ENCODE data around the gene ATAD3B.
"Not testable (repeated sequence)": the region's sequence is repeated elsewhere in the genome, so short reads cannot be mapped to it uniquely, and the experiment has no call there.

Gene ATAD3B

DNA sequence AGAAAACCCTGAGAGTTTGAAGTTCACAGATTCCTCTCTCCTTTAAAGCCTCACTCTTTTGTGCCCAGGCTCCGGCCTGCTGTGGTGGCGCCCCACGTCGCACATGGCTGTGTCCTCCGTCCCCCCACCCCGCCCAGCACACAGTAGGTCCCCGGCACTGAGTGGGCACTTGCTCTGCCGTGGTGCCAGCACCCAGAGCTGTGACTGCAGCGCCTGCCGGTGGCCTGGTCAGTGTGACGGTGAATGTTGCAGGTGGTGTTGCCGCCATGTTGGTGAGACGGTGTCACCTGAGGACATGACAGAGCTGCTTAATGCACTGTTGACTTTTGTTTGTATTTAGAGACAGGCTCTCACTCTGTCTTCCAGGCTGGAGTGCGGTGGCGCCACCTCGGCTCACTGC, 18.7 kb upstream of the ATAD3B start:
- DNase-seq = no peak

DNA sequence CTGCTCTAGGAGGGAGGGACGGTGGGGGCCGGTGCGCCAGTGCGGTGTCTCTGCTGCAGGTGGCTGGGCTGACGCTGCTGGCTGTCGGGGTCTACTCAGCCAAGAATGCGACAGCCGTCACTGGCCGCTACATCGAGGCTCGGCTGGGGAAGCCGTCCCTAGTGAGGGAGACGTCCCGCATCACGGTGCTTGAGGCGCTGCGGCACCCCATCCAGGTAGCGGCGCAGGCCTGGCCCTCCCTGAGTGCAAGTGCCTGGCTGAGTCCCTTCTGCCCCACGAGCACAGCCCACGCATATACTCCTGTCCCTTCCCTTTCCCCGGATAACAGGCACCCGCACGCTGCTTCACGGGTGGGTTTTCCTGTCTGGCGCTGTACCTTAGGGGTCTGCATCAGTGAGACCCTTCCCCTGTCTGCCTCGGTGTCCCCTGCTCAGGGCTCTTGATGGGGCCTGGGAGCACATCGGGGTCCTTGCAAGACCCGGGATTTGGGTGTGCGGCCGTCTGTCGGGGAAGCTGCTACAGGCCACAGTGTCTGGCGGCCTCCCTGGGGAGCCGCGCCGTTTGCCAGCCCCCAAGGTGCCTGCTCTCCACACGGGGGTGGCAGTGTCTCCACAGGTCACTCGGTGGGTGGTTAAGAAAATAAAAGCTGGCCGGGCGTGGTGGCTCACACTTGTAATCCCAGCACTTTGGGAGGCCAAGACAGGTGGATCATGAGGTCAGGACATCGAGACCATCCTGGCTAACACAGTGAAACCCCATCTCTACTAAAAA, 17.1 kb upstream of the ATAD3B start:
- DNase-seq = not testable (repeated sequence)

DNA sequence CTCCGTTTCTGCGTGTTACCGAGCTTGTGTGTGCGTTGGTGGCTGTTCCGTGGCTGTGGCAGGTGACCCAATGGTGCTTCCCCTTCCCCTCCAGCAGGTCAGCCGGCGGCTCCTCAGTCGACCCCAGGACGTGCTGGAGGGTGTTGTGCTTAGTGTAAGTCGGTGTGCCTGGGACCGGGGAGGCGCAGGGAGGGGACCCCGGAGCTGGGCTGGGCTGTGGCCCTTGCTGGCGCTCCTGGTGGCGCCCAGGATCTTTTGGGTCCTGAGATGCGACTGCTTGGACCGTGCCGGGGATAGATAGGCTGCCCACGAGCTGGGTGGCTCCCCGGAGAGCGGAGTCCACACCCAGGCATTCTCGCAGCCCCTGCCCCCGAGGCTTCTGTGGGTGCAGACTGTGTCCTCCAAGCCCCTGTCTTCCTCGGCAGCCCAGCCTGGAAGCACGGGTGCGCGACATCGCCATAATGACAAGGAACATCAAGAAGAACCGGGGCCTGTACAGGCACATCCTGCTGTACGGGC, 16.1 kb upstream of the ATAD3B start:
- no peak for DNase-seq

DNA sequence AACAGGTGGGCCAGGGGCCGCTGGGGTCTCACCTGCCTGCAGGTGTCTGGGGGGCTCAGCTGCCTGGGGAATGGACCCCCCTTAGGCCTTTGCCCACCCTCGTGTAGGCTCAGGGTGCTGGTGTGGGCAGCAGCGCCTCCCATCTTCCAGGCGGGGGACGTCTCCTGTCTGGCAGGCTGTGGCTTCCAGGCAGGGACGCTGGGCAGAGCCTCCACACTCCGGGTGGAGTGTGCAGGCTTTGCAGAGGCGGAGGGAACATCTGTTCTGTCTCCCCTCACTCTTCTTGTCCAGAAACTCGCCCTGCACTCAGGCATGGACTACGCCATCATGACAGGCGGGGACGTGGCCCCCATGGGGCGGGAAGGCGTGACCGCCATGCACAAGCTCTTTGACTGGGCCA, 15.6 kb upstream of the ATAD3B start:
- not testable (repeated sequence) for DNase-seq

DNA sequence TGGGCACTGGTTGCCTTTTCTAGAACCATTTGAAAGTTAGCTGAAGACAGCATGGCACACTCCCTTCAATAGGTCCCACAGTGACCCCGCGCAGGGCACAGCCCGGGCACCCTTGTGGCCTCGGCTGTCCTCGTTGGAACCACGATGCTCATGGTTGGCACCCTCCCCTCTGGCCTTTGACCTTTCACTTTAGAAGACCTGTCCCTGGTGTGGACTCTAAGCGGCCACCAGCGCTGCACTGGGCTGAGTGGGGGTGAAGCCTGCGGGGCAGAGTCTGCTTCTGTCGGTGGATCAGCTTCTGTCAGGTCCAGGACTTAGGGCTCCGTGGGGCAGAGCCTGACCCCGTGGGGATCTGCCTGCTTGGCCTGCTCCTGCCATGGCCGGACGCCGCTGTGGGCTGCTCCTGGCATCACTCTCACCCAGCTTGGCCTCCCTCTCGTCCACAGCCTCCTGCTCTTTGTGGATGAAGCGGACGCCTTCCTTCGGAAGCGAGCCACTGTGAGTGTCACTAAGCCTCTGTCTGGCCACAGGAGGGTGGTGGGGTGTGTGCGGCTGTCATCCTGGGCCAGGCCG, 14.8 kb upstream of the ATAD3B start:
- not testable (repeated sequence) for DNase-seq

DNA sequence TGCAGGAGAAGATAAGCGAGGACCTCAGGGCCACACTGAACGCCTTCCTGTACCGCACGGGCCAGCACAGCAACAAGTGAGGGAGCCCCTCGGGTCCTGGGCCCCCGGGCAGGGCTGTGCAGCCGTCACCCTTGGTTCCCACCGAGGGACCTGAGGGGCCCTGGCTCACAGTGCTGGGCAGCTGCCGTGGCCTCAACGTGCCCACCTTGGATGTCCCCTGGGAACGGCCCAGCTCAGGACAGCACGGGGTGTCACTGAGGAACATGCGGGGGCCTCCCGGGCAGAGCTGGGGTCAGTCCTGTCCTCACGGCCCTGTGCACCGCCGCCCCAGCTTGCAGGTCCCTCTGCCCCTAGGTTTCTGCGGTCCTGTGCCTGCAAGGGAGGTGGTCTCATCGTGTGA, 12.4 kb upstream of the ATAD3B start:
- DNase-seq = not testable (repeated sequence)

DNA sequence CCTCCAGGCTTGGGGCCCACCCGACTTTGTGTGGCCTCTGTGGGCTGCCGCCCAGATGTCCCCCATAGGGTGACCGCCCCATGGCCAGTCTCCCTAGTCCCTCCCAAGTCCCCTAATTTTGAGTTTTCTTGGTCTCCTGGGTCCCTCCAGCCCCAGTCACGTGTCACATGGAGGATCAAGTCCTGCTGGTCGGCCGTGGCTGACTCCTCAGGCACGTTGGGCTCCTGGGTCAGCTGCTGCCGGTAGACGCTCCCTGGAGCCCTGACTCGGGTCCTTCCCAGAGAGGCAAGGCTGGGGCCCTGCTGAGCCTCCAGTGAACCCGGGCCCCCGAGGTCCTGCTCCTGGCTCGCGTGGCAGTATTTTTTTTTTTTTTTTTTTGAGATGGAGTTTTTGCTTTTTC, 11.9 kb upstream of the ATAD3B start:
- not testable (repeated sequence) for DNase-seq

DNA sequence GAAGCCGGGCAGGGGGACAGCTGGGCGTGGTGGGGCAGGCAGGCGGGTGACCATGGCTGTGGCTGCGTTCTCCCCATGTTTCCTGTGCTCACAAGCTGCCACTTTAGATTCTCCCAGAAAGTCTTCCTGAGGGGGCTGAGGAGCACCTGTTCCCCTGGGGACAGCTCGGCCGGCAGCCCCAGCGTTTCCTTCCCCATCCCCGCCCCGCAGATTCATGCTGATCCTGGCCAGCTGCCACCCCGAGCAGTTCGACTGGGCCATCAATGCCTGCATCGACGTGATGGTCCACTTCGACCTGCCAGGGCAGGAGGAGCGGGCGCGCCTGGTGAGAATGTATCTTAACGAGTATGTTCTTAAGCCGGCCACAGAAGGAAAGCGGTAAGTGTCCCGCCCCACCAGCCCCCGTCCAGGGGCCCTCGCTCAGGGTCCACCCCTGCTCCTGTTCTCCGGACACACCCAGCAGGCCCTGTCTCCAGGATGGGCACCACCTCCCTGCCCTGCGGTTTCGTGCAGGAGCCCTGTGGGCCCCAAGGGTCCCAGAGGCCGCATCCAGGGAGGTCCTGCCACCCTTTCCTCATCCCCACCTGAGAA, 10.9 kb upstream of the ATAD3B start:
- DNase-seq = no peak

DNA sequence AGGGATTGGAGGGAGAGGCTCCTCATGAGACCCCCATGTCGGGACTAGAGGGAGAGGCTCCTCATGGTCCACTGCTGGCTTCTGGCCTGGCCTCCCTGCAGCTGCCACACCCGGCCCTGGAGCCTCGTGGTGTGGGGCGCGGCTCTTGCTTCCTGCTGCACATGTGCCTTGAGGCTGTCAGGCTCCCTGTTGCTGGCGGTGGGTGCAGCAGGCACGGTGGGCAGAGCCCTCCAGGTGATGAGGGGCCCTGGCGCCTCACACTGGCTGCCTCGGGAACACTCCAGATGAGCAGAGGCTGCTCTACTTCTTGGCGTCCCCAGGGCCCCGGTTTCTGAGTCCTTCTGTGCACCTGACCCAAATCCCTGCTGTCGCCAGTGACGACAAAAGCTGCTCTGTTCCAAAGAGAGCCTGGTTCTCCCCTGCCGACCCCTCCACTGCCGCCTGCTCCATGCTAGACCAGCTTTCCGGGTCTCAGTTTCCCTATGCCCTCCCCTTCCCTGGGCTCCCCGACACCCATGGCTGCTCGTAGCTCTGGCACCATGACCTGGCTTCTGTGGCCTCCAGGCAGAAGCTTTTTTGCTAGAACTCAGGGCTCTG, 9.7 kb upstream of the ATAD3B start:
- no peak for DNase-seq

DNA sequence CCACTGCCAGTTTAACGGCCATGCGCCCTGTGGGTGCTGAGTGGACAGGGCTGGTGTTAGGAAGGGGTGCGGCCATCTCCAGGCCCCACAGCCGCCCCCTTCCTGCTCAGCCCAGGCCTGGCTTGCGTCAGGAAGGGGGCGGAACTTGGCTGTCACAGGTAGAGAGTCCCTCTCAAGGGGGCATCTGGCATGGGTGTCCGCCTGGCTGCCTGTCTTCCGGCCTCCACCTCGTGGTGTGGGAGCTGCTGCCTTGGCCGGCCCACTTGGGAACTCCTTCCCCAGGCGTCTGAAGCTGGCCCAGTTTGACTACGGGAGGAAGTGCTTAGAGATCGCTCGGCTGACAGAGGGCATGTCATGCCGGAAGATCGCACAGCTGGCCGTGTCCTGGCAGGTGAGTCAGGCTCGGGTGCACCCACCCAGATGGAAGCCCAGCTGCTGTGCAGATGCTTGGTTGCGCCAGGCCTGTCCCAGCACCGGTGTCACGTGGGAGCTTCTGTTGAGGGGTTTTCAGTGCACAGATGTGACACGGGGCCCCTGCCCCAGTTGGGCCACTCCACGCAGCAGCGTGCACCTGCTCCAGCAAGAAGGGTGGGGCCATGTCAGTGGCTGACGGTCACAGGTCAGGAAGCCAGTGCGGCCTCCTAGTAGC, 9.1 kb upstream of the ATAD3B start:
- no peak for DNase-seq

DNA sequence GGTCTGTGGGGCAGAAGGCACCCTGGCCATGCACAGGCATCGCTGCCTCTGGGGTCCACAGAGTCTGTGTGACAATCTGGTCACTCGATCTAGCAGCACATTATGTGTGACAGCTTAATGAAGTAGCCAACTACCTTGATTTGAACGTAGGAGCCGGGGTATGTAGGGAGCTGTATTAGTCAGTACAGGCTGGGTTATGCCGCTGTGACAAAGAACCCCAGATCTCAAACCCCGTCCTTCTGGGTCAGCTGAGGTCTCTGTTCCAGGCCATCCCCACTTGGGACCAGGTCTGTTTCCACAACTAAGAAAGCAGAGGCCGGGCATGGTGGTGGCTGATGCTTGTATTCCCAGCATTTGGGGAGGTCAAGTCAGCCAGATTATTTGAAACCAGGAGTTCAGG, 8.3 kb upstream of the ATAD3B start:
- DNase-seq = no peak

DNA sequence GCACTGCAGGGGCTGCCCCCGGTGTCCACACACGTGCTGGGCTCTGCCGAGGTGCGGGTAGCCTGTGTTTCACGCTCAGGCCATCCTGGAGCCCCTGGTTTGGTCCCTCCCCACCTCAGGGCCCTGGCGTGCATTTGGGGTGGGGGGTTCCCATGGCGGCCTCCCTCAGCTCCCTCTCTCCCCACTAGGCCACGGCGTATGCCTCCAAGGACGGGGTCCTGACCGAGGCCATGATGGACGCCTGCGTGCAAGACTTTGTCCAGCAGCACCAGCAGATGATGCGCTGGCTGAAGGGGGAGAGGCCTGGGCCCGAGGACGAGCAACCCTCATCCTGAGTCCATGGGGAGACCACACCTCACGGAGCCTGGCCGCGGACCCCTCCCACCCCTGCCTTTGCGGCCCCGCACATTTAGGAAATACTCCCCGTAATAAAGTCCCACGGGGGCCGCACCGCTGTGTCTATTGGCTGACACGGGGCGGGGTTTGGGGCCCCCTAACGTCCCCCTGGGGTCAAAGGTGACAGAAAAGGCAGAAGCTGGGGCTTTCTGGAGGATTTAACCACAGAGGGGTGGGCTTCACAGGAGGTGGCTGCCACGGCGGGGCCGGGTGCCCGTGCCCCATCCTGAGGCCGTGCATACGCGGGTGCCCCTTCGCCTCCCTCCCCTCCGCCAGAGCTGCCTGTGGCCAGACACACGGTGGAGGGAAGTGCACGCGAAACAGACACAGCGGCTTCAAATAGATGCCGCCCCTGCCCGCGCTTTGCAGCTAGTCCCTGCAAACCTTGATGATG, 3.2 kb upstream of the ATAD3B start:
- DNase-seq = not testable (repeated sequence)

DNA sequence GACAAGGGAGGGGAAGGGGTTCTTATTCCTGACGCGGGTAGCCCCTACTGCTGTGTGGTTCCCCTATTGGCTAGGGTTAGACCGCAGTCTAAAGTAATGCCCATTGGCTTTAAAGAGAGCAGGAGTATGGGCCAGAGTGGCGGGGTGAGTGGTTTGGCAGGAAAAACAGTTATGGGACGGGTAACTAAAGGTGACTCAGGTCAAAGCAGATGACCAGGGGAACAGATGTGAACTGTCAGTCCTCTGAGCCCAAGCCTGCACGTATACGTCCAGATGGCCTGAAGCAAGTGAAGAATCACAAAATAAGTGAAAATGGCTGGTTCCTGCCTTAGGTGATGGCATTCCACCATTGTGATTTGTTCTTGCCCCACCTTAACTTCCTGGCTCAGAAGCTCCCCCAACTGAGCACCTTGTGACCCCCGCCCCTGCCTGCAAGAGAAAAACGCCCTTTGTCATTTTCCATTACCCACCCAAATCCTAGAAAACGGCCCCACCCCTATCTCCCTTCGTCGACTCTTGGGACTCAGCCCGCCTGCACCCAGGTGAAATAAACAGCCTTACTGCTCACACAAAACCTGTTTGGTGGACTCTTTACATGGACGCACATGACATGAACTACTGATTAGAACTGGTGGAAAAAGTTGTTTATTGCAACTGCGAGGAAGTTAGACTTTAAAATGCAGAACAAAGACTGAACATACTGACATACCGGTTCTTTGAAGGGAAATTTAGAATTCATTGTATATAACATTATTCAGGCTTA, 758 bp upstream of the ATAD3B start:
- DNase-seq = peak; percentile 35 to 39

DNA sequence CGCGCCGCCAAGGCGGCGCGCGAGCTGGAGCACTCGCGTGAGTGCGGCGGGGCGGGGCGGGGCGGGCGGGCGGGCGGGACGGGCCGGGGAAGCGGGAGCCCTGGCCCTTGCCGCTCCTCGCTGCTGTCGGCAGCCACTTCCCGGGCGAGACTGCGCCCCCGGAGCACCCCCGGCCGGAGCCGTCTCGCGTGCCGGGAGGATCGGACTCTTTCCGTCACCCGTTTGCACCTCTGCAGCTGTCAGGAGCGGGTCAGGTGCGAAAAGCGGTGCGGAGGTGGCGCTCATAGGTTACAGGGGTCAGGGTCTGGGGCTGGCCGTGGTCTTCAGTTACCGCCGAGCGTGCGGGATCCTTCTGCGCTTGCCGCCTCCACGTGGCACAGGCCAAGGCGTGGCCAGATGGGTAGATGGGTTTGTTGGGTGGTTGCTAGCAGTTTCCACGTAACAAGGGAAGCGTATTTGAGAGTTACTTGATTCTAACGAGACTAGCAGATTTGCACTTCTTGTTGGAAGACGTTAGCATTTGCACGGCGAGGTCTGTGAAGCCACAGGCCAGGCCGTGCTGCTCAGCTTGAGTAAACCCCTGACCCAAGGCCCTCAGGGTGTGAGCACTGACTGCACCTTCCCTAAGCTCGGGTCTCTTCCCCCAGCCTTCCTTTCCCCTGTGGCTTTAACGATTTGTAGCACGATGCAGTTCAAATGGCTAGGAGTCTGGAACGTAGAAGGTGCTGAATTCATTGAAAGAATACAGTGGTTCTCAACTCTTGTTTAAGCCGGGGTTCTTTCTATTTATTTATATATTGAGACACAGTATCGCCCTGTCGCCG, 700 bp downstream of the ATAD3B start:
- DNase-seq = peak; percentile 46 to 54

DNA sequence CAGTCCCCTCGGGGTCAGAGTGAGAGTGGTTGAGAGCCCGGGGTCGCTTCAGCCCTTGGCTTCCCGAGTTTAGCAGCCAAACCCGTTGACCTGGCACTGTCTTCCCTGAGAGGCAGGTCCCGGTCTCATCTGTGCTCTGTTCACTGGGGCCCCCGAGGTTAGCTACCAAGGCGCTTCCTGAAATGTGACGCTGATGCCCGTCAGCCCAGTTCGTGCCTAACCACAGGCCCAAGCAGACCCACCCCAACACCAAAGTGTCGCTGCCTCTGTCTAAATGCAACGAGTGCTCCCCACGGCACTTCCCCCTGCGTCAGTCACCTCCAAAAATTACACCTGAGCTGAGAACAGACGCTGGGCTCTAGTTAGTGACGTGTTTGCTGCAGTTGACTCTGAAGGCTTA, 4.4 kb downstream of the ATAD3B start:
- not testable (repeated sequence) for DNase-seq

DNA sequence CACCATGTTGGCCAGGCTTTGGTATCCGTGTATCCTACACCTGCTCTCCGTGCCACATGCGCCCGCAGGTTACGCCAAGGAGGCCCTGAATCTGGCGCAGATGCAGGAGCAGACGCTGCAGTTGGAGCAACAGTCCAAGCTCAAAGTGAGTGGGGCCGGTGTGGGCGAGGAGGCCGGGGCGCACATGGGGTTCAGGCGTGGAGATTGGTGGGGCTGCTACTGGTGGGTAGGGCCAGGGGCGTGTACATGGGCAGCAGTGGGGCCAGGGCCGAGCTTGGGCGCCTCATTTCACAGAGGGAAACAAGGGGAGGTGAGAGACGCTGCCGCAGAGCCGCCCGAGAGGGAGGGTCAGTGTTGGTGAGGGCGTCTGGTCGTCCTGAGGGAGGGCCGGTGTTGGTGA, 5.6 kb downstream of the ATAD3B start:
- no peak for DNase-seq

DNA sequence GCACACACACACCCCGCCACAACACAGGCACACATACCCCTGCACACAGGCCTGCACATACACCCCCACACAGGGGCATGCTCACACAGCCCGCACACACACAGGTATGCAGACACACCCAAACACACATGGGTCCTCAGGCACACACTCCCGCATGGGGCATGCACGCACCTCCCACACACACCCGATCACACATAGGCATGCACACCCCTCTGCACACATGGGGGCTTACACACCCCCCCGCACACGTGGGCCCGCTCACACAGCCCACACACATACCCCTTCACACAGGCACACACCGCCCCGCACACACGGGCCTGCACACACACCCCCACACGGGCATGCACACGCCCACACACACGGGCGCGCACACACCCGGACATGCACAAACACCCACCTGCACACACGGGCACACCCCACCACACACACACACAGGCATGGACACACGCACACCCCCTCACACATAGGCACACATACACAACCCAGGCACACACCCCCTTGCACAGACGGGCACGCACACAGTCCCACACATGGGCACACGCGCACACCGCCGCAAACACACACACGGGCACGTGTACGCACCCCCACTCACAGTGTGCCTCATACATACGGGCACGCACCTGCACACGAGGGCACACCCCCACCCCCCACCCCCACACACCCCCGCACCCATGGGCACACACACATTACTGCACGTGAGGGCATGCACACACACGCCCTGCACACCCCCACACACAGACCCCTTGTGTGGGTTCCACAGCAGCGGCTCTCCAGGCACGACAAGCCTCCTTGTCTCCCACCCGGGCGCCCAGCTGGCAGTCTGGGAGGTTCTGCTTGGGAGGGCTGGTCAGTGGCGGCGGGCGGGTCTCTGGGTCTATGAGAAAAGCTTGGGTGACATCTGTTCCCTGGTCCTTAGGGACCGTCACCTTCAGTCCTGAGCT, 8.3 kb downstream of the ATAD3B start:
- DNase-seq = no peak

DNA sequence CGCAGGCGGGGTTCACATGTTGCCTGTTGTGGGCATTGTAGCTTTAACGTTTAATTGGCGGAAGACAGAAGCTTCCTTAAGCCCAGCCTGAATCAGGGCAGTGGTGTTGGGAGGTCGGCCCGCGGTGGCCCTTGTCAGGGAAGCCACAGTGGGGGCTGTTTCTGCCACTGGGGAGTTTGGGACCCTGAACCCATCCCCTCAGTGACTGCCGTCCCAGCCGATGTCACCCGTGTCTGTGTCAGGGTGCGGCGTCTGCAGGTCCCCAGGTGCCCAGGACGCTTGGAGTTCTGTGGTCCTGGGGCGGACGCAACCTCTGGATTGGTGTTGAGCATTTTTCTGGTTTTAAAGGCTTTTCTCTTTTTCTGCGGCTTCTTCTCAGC, 8.9 kb downstream of the ATAD3B start:
- not testable (repeated sequence) for DNase-seq

DNA sequence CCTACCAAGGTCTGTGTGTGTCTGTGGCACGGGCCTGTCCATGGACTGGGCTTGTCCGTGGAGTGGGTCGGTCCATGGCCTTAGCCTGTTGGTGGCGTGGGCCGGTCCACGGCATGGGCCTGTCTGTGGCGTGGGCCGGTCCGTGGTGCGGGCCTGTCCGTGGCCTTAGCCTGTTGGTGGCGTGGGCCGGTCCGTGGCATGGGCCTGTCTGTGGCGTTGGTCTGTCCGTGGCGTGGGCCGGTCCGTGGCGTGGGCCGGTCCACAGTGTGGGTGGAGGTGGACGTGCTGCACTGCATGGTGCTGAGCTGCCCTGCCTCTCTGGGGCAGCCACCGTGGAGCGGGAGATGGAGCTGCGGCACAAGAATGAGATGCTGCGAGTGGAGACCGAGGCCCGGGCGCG, 10.2 kb downstream of the ATAD3B start:
- DNase-seq = not testable (repeated sequence)

DNA sequence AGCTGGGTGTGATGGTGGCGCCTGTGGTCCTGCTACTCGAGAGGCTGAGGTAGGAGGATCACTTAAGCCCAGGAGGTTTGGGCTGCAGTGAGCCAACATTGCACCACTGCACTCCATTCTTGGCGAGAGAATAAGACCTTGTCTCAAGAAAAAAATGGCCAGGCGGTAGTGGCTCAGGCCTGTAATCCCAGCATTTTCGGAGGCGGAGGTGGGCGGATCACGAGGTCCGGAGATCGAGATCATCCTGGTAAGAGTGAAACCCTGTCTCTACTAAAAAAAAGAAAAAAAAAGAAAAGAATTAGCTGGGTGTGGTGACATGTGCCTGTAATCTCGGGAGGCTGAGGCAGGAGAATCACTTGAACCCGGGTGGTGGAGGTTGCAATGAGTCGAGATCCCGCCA, 11.3 kb downstream of the ATAD3B start:
- no peak for DNase-seq
